H1 (cell line): ENCODE measurements around the gene SDSL. TPM values are rescaled to one million over a fixed set of nuclear protein-coding genes. Genes with fewer than 3 reads are reported as not detected.

ENCODE experiments used
- CHD7 ChIP-seq: fragments of 300-600 bp; sonication (generic); IDR thresholded peaks from 2 replicates; pipeline ENCODE4 v1.7.1; 2012; ENCODE audit warnings: low read length, moderate library complexity, mild to moderate bottlenecking, inconsistent platforms; ENCODE audit not compliant: insufficient replicate concordance
- E2F6 ChIP-seq: IDR thresholded peaks from 2 replicates; pipeline ENCODE4 v1.6.1; 2012; ENCODE audit warnings: inconsistent platforms
- EZH2 ChIP-seq: fragments of 200-600 bp; sonication (generic); IDR thresholded peaks from 2 replicates; pipeline ENCODE4 v1.7.1; 2012; ENCODE audit warnings: low read depth, mild to moderate bottlenecking, moderate library complexity, low read length, inconsistent platforms; ENCODE audit not compliant: severe bottlenecking
- HDAC6 ChIP-seq: IDR thresholded peaks from one replicate; pipeline ENCODE4 v1.7.1; 2012; ENCODE audit warnings: low read depth, mild to moderate bottlenecking, inconsistent platforms, low read length, moderate library complexity
- MAX ChIP-seq: IDR thresholded peaks from 2 replicates; pipeline ENCODE4 v1.6.1; 2012; ENCODE audit warnings: inconsistent platforms
- NRF1 ChIP-seq: IDR thresholded peaks from 2 replicates; pipeline ENCODE4 v1.6.1; 2011; ENCODE audit warnings: mild to moderate bottlenecking, low read depth, low read length, improper control_type of control experiment
- POU5F1 ChIP-seq: IDR thresholded peaks from 2 replicates; pipeline ENCODE4 v1.6.1; 2011; ENCODE audit warnings: low read depth, mild to moderate bottlenecking, low read length, moderate library complexity
- RBBP5 ChIP-seq: IDR thresholded peaks from 2 replicates; pipeline ENCODE4 v1.7.1; 2012; ENCODE audit warnings: low read depth, mild to moderate bottlenecking, inconsistent platforms, low read length, moderate library complexity, borderline replicate concordance
- TAF1 ChIP-seq: IDR thresholded peaks from 2 replicates; pipeline ENCODE4 v1.6.1; 2011; ENCODE audit warnings: mild to moderate bottlenecking, low read depth, low read length
- polyA plus RNA-seq, 7 experiments: library from polyadenylated mRNA; depleted of rRNA in 3 of 7; stranded (reverse) in 5 of 7; unstranded in 2 of 7; fragments of >200 nt in 5 of 7; fragments of 200-250 nt in 2 of 7; gene quantifications; 1 replicate in 5 of 7; 2 replicates in 1 of 7; 4 replicates in 1 of 7; pipeline versions ENCODE4 v1.2.1 to v1.2.3, GENCODE V29; 2011 to 2013; ENCODE audit warnings: missing spikeins in 2 of 7, mixed read lengths in 2 of 7
- total RNA-seq: library from RNA; stranded (reverse); fragmentation: NEBNext Ultra II Directional; extraction: Animal tissue kit (Norgen Biotek cat#: 25700); gene quantifications from 2 replicates; pipeline ENCODE4 v1.2.1, GENCODE V29; 2021

SDSL gene
- total and polyA plus RNA-seq, 2 of the 8 experiments (the other 6 are each of a cell fraction or from before 2014, with no cell fraction given), result 0.69 to 1.3 TPM

GRCh38 chr12:113462998-113463745, 41.0 kb downstream of the SDSL start (continued):
- TF ChIP-seq CHD7 (no peak), NRF1 (no peak), POU5F1 (no peak), HDAC6 (no peak), RBBP5 (0 out of 2 replicates have a peak, but pooled peaks have one; percentile 6), TAF1 (no peak), EZH2 (peak; percentile 95), MAX (peak; percentile 48; the same call in 1 of the 2 replicates), E2F6 (peak; percentile 71)
